AG04450 (cell line): Measurements from ENCODE around the gene CAV1. TPM values are rescaled to one million over a fixed set of nuclear protein-coding genes. Genes with fewer than 3 reads are reported as not detected.

Source experiments
- CTCF ChIA-PET: fragments of 300-600, 350-600 bp; formaldehyde crosslinking; extraction: SDS; loops from one replicate; lab custom pipeline; 2022; ENCODE audit warnings: antibody characterized with exemption, inconsistent platforms; lab: Charles Lee
- POLR2A ChIA-PET: fragments of 350-600 bp; formaldehyde crosslinking; extraction: SDS; loops from one replicate; lab custom pipeline; 2021; ENCODE audit warnings: antibody characterized with exemption, inconsistent platforms; lab: Yijun Ruan, JAX
- DNase-seq: peaks from one replicate; pipeline ENCODE4 v3.0.0-alpha.2; 2011; ENCODE audit warnings: low read depth, low spot score
- H3K27ac ChIP-seq: one replicate; pipeline ENCODE4 v1.5.1; 2012; ENCODE audit warnings: low read depth, low read length, control low read depth
- H3K27me3 ChIP-seq: one replicate; pipeline ENCODE4 v1.6.0; 2012; ENCODE audit warnings: low read length; ENCODE audit not compliant: control insufficient read depth, insufficient read depth
- H3K4me3 ChIP-seq: 2 replicates; pipeline ENCODE4 v1.5.1; 2011; ENCODE audit warnings: mild to moderate bottlenecking, low read depth, low read length, control low read depth
- H3K9me3 ChIP-seq: 2 replicates; pipeline ENCODE4 v1.5.1; 2012; ENCODE audit warnings: low read length; ENCODE audit not compliant: control insufficient read depth, insufficient read depth
- CTCF ChIP-seq: IDR thresholded peaks from 2 replicates; pipeline ENCODE4 v1.5.1; 2011; ENCODE audit warnings: low read depth, low read length, control low read depth, inconsistent platforms
- polyA plus RNA-seq: library from polyadenylated mRNA; depleted of rRNA; stranded (reverse); fragments of >200 nt; gene quantifications from 2 replicates; pipeline ENCODE4 v1.2.3, GENCODE V29; 2011

The CAV1 gene
- polyA plus RNA-seq, 1 experiment: 1,209 TPM

- no peak for DNase-seq
- ChIA-PET POLR2A (no interaction called here), CTCF (interaction anchor here (0.8 kb wide), 1 partner anchor 302 kb away, joined by 6 read pairs; no protein-coding TSS in a partner anchor)
- Histone ChIP-seq H3K27ac (no peak overlapping the region), H3K4me3 (no peak overlapping the region), H3K27me3 (no peaks in the 10 kb centered on the region), H3K9me3 (no peaks in the 10 kb centered on the region)
- no peak for TF ChIP-seq CTCF
These were observed 35.5 kb downstream of the CAV1 start for GRCh38 chr7:116560021-116560970.

- POLR2A ChIA-PET: interaction anchor here (0.8 kb wide), 1 partner anchor 15 kb away, joined by 3 read pairs; no protein-coding TSS in a partner anchor
- Histone ChIP-seq H3K9me3 (no peaks in the 10 kb centered on the region), H3K4me3 (no peak overlapping the region), H3K27me3 (no peaks in the 10 kb centered on the region), H3K27ac (no peak overlapping the region)
- DNase-seq: no peak
- TF ChIP-seq CTCF: no peak
- CTCF ChIA-PET: interaction anchor here (0.6 kb wide), 1 partner anchor 248 kb away, joined by 3 read pairs; no protein-coding TSS in a partner anchor
These were observed 37.1 kb downstream of the CAV1 start for GRCh38 chr7:116561697-116562483.

- CTCF ChIA-PET: no interaction called here
- Histone ChIP-seq H3K9me3 (no peaks in the 10 kb centered on the region), H3K4me3 (no peak overlapping the region), H3K27me3 (no peaks in the 10 kb centered on the region), H3K27ac (no peak overlapping the region)
- DNase-seq: no peak
- POLR2A ChIA-PET: interaction anchor here (0.8 kb wide), 1 partner anchor 15 kb away, joined by 3 read pairs; no protein-coding TSS in a partner anchor
- TF ChIP-seq CTCF: no peak
These were observed 37.8 kb downstream of the CAV1 start for GRCh38 chr7:116562529-116563121.

GRCh38 chr7:116565981-116566380 lies 41.1 kb downstream of the CAV1 start:
- no peaks in the 10 kb centered on the region for H3K27me3 ChIP-seq
- ChIA-PET CTCF (no interaction called here), POLR2A (no interaction called here)
- H3K4me3 ChIP-seq: no peak overlapping the region
- no peak for TF ChIP-seq CTCF
- no peak overlapping the region for H3K27ac ChIP-seq
- no peak for DNase-seq
- no peaks in the 10 kb centered on the region for H3K9me3 ChIP-seq
